Bronchial epithelial cell (primary cell): ENCODE measurements around the gene OR6V1. TPM values are rescaled to one million over a fixed set of nuclear protein-coding genes. Genes with fewer than 3 reads are reported as not detected.

Experiments
- DNase-seq: peaks from one replicate; pipeline ENCODE4 v3.0.0-alpha.2; 2010; ENCODE audit warnings: low read depth
- FAIRE-seq: peaks from 2 replicates; lab custom pipeline; 2011; peaks lifted over from hg19 to GRCh38; lab: Jason Lieb, UNC
- H3K27me3 ChIP-seq: 2 replicates; pipeline ENCODE4 v1.5.1; 2011; ENCODE audit warnings: low read length; ENCODE audit not compliant: control insufficient read depth, insufficient read depth
- H3K36me3 ChIP-seq: 2 replicates; pipeline ENCODE4 v1.5.1; 2011; ENCODE audit warnings: low read length; ENCODE audit not compliant: control insufficient read depth, insufficient read depth
- H3K4me3 ChIP-seq: 2 replicates; pipeline ENCODE4 v1.5.1; 2011; ENCODE audit warnings: mild to moderate bottlenecking, low read depth, low read length, control low read depth
- CTCF ChIP-seq: IDR thresholded peaks from 2 replicates; pipeline ENCODE4 v1.5.1; 2011; ENCODE audit warnings: mild to moderate bottlenecking, moderate library complexity, low read length, control low read depth, inconsistent platforms; ENCODE audit not compliant: insufficient read depth, severe bottlenecking
- total RNA-seq: library from RNA; depleted of rRNA; stranded (reverse); fragments of >200 nt; gene quantifications from 2 replicates; pipeline ENCODE4 v1.2.1, GENCODE V29; 2014

The OR6V1 gene
- total RNA-seq, 1 donor from 2014 or later: not detected

GRCh38 chr7:143015926-143016490 lies 36.1 kb upstream of the OR6V1 start:
- no peak for DNase-seq
- H3K36me3 ChIP-seq: no peaks in the 10 kb centered on the region
- H3K4me3 ChIP-seq: no peak overlapping the region
- no peak for FAIRE-seq
- peaks cover 1% of the 10 kb centered on the region for H3K27me3 ChIP-seq
- TF ChIP-seq CTCF: no peak

- H3K27me3 ChIP-seq: peaks cover 1% of the 10 kb centered on the region
- H3K36me3 ChIP-seq: no peaks in the 10 kb centered on the region
- no peak for TF ChIP-seq CTCF
- H3K4me3 ChIP-seq: no peak overlapping the region
- DNase-seq (no peak), FAIRE-seq (no peak)
These were observed 35.1 kb upstream of the OR6V1 start for GRCh38 chr7:143016996-143017395.

- H3K4me3 ChIP-seq: no peak overlapping the region
- DNase-seq (no peak), FAIRE-seq (no peak)
- peaks cover 1% of the 10 kb centered on the region for H3K27me3 ChIP-seq
- TF ChIP-seq CTCF: no peak
- no peaks in the 10 kb centered on the region for H3K36me3 ChIP-seq
These were observed 33.2 kb upstream of the OR6V1 start for GRCh38 chr7:143018931-143019330.

DNA sequence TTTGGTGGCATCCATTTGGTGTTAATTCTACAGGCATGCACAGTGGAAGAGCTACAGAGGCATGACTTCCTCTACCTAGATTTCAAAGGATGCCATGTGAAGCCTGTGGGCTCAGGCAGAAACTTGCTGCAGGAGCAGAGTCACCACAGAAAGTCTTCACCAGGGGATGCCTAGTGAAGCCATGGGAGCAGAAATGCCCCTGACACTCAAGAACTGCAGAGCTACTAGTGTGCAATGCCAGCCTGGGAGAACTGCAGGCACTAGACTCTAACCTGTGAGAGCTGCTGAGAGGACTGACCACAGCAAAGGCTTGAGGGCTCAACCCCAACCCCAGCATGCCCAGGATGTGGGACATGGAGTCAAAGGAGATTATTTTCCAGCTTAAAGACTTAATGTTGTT lies 29.1 kb upstream of the OR6V1 start:
- H3K27me3 ChIP-seq: no peaks in the 10 kb centered on the region
- no peaks in the 10 kb centered on the region for H3K36me3 ChIP-seq
- FAIRE-seq: peak; percentile 79
- H3K4me3 ChIP-seq: no peak overlapping the region
- no peak for TF ChIP-seq CTCF
- no peak for DNase-seq

GRCh38 chr7:143025371-143025770 lies 26.8 kb upstream of the OR6V1 start:
- DNase-seq (no peak), FAIRE-seq (no peak)
- no peak for TF ChIP-seq CTCF
- Histone ChIP-seq H3K27me3 (no peaks in the 10 kb centered on the region), H3K36me3 (no peaks in the 10 kb centered on the region), H3K4me3 (no peak overlapping the region)

- H3K36me3 ChIP-seq: no peaks in the 10 kb centered on the region
- no peak within 1 kb of the TSS for H3K4me3 ChIP-seq
- H3K27me3 ChIP-seq: no peaks in the 10 kb centered on the region
- FAIRE-seq: no peak
- TF ChIP-seq CTCF: no peak
- DNase-seq: no peak
These were observed 25.1 kb upstream of the OR6V1 start, which contains the start of gene OR9A2 for GRCh38 chr7:143027032-143027431. OR9A2 (minus strand) TSS chr7:143027132; CDS start chr7:143027132, 0 bp downstream.
